PC-9 (cell line): Measurements from ENCODE around the gene MAP3K8.

Source experiments
- EZH2 ChIP-seq: fragments of 200-600 bp; sonication (generic); IDR thresholded peaks from 2 replicates; pipeline ENCODE4 v1.8.0; 2017; ENCODE audit warnings: antibody characterized with exemption, low read depth
- TF ChIP-seq, protein P1 (sequence below): fragments of 200-600 bp; sonication (generic); conservative IDR thresholded peaks from 2 replicates; pipeline ENCODE4 v1.6.1; 2017; ENCODE audit warnings: mixed run types, antibody characterized with exemption, mild to moderate bottlenecking, moderate library complexity

DNA sequence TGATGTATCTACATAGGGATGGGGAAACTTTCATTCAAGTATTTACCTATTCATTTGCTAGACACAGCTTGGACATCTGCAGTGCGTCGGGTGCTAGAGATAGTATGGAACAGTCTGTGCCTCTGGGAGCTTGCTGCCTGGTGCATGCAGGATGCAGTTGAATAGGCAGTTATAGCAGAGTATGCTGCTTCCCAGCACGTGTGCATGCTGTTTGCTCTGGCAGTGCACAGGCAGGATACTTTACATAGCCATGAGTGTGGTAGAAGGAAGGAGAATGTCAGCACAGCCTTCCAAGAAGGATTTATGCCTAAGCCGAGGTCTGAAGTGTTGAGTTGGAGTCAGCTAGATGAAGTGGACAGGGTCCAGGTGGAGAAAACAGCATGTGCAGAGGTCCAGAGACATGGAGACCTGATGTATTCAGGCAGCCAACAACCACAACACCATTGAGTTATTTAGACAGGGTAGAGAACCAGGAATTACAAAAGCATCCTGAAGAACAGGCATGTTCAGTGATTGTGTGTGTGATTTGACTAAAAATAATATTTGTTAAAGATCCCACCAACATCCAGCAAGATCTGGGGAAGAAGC, 8.1 kb downstream of the MAP3K8 start:
- TF ChIP-seq, protein P1, sequence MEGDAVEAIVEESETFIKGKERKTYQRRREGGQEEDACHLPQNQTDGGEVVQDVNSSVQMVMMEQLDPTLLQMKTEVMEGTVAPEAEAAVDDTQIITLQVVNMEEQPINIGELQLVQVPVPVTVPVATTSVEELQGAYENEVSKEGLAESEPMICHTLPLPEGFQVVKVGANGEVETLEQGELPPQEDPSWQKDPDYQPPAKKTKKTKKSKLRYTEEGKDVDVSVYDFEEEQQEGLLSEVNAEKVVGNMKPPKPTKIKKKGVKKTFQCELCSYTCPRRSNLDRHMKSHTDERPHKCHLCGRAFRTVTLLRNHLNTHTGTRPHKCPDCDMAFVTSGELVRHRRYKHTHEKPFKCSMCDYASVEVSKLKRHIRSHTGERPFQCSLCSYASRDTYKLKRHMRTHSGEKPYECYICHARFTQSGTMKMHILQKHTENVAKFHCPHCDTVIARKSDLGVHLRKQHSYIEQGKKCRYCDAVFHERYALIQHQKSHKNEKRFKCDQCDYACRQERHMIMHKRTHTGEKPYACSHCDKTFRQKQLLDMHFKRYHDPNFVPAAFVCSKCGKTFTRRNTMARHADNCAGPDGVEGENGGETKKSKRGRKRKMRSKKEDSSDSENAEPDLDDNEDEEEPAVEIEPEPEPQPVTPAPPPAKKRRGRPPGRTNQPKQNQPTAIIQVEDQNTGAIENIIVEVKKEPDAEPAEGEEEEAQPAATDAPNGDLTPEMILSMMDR = no peak
- no peak for TF ChIP-seq EZH2
